HT-29 (cell line): ENCODE data around the gene KLHL8. TPM values are rescaled to one million over a fixed set of nuclear protein-coding genes. Genes with fewer than 3 reads are reported as not detected.

Experiments used
- DNase-seq: peaks from one replicate; pipeline ENCODE4 v3.0.0-alpha.2; 2015; ENCODE audit warnings: low spot score
- total RNA-seq: library from RNA; depleted of rRNA; stranded (reverse); fragments of >200 nt; shearing (Covaris generic); gene quantifications from 2 replicates; pipeline ENCODE4 v1.2.3, GENCODE V29; 2014; rRNA removed

Gene KLHL8
- 3.5 and 6.1 TPM in 2 replicates for total RNA-seq

GRCh38 chr4:87220094-87220822 is at the start of gene KLHL8:
Gene KLHL8, minus strand, starts transcription at chr4:87220618. Its CDS starts 25,079 bp downstream, at chr4:87195539.
- DNase-seq: peak; percentile 88

- DNase-seq: peak; percentile 64
Measured at GRCh38 chr4:87270144-87270543, 49.7 kb upstream of the KLHL8 start.

- no peak for DNase-seq
Measured at GRCh38 chr4:87268411-87268810, 48.0 kb upstream of the KLHL8 start.

- DNase-seq: no peak
Measured at GRCh38 chr4:87266986-87267385, 46.6 kb upstream of the KLHL8 start.

GRCh38 chr4:87262886-87263285 is 42.5 kb upstream of the KLHL8 start:
- DNase-seq: no peak

- DNase-seq: no peak
Measured at GRCh38 chr4:87260477-87260876, 40.1 kb upstream of the KLHL8 start.

GRCh38 chr4:87258677-87259076 is 38.3 kb upstream of the KLHL8 start:
- DNase-seq: no peak

GRCh38 chr4:87257523-87257922 is 37.1 kb upstream of the KLHL8 start:
- DNase-seq: no peak

- DNase-seq: no peak
Measured at GRCh38 chr4:87255755-87256154, 35.3 kb upstream of the KLHL8 start.

GRCh38 chr4:87251106-87251505 is 30.7 kb upstream of the KLHL8 start:
- no peak for DNase-seq

GRCh38 chr4:87250294-87250693 is 29.9 kb upstream of the KLHL8 start:
- no peak for DNase-seq

- DNase-seq: no peak
Measured at GRCh38 chr4:87249332-87250019, 29.1 kb upstream of the KLHL8 start.

GRCh38 chr4:87243426-87244053 is 23.1 kb upstream of the KLHL8 start:
- no peak for DNase-seq

- no peak for DNase-seq
Measured at GRCh38 chr4:87241336-87241735, 20.9 kb upstream of the KLHL8 start.

- peak; percentile 14 for DNase-seq
Measured at GRCh38 chr4:87240341-87240740, 19.9 kb upstream of the KLHL8 start.

GRCh38 chr4:87239821-87240220 is 19.4 kb upstream of the KLHL8 start:
- no peak for DNase-seq

GRCh38 chr4:87239194-87239593 is 18.8 kb upstream of the KLHL8 start:
- DNase-seq: no peak

- DNase-seq: no peak
Measured at GRCh38 chr4:87236861-87237260, 16.4 kb upstream of the KLHL8 start.

GRCh38 chr4:87235020-87235671 is 14.7 kb upstream of the KLHL8 start:
- DNase-seq: no peak

- no peak for DNase-seq
Measured at GRCh38 chr4:87232216-87232615, 11.8 kb upstream of the KLHL8 start.

- no peak for DNase-seq
Measured at GRCh38 chr4:87230806-87231205, 10.4 kb upstream of the KLHL8 start.

- DNase-seq: no peak
Measured at GRCh38 chr4:87229979-87230378, 9.6 kb upstream of the KLHL8 start.
